AG04450 (cell line): ENCODE results near the gene SLC25A25. TPM values are rescaled to one million over a fixed set of nuclear protein-coding genes. Genes with fewer than 3 reads are reported as not detected.

Experiments
- CTCF ChIA-PET: fragments of 300-600, 350-600 bp; formaldehyde crosslinking; extraction: SDS; loops from one replicate; lab custom pipeline; 2022; ENCODE audit warnings: antibody characterized with exemption, inconsistent platforms; lab: Charles Lee
- POLR2A ChIA-PET: fragments of 350-600 bp; formaldehyde crosslinking; extraction: SDS; loops from one replicate; lab custom pipeline; 2021; ENCODE audit warnings: antibody characterized with exemption, inconsistent platforms; lab: Yijun Ruan, JAX
- DNase-seq: peaks from one replicate; pipeline ENCODE4 v3.0.0-alpha.2; 2011; ENCODE audit warnings: low read depth, low spot score
- H3K27ac ChIP-seq: one replicate; pipeline ENCODE4 v1.5.1; 2012; ENCODE audit warnings: low read depth, low read length, control low read depth
- H3K27me3 ChIP-seq: one replicate; pipeline ENCODE4 v1.6.0; 2012; ENCODE audit warnings: low read length; ENCODE audit not compliant: control insufficient read depth, insufficient read depth
- H3K4me3 ChIP-seq: 2 replicates; pipeline ENCODE4 v1.5.1; 2011; ENCODE audit warnings: mild to moderate bottlenecking, low read depth, low read length, control low read depth
- H3K9me3 ChIP-seq: 2 replicates; pipeline ENCODE4 v1.5.1; 2012; ENCODE audit warnings: low read length; ENCODE audit not compliant: control insufficient read depth, insufficient read depth
- CTCF ChIP-seq: IDR thresholded peaks from 2 replicates; pipeline ENCODE4 v1.5.1; 2011; ENCODE audit warnings: low read depth, low read length, control low read depth, inconsistent platforms
- polyA plus RNA-seq: library from polyadenylated mRNA; depleted of rRNA; stranded (reverse); fragments of >200 nt; gene quantifications from 2 replicates; pipeline ENCODE4 v1.2.3, GENCODE V29; 2011

SLC25A25 gene
- polyA plus RNA-seq, 1 experiment: 12.0 TPM

GRCh38 chr9:128121924-128122808, 54.1 kb downstream of the SLC25A25 start:
- H3K9me3 ChIP-seq: no peaks in the 10 kb centered on the region
- no peak overlapping the region for H3K4me3 ChIP-seq
- no peaks in the 10 kb centered on the region for H3K27me3 ChIP-seq
- no peak for TF ChIP-seq CTCF
- H3K27ac ChIP-seq: no peak overlapping the region
- no peak for DNase-seq
- ChIA-PET CTCF (no interaction called here), POLR2A (no interaction called here)

GRCh38 chr9:128122809-128123175, 54.8 kb downstream of the SLC25A25 start:
- ChIA-PET POLR2A (no interaction called here), CTCF (no interaction called here)
- no peaks in the 10 kb centered on the region for H3K27me3 ChIP-seq
- DNase-seq: no peak
- H3K27ac ChIP-seq: no peak overlapping the region
- TF ChIP-seq CTCF: no peak
- H3K9me3 ChIP-seq: no peaks in the 10 kb centered on the region; the same call in 1 of the 2 replicates
- H3K4me3 ChIP-seq: no peak overlapping the region

- no peaks in the 10 kb centered on the region for H3K27me3 ChIP-seq
- H3K27ac ChIP-seq: no peak overlapping the region
- no peak for TF ChIP-seq CTCF
- H3K4me3 ChIP-seq: no peak overlapping the region
- ChIA-PET POLR2A (no interaction called here), CTCF (no interaction called here)
- DNase-seq: no peak
- H3K9me3 ChIP-seq: no peaks in the 10 kb centered on the region; the same call in 1 of the 2 replicates
Measured at GRCh38 chr9:128123451-128124080, 55.5 kb downstream of the SLC25A25 start.

GRCh38 chr9:128124451-128124850, 56.4 kb downstream of the SLC25A25 start:
- no peak for DNase-seq
- POLR2A ChIA-PET: interaction anchor here (0.6 kb wide), 1 partner anchor 130 kb away, joined by 5 read pairs; no protein-coding TSS in a partner anchor
- CTCF ChIA-PET: interaction anchor here (0.6 to 1.1 kb wide), 6 partner anchors 8 to 182 kb away, joined by 3 to 10 read pairs (median 4); no protein-coding TSS in a partner anchor
- H3K9me3 ChIP-seq: peaks cover 3% of the 10 kb centered on the region; the same call in 1 of the 2 replicates
- TF ChIP-seq CTCF: no peak
- H3K27me3 ChIP-seq: no peaks in the 10 kb centered on the region
- H3K4me3 ChIP-seq: no peak overlapping the region
- no peak overlapping the region for H3K27ac ChIP-seq
